T-helper 2 cell (primary cell): ENCODE data around the gene EIF4E3.

ENCODE experiments used
- DNase-seq, 5 experiments: peaks; one replicate each; pipeline versions ENCODE4 v3.0.0 to v3.0.0-alpha.2; 2012 to 2022
- total RNA-seq, 2 donors: gene quantifications; one replicate each; lab custom pipeline; 2026; lab: John Stamatoyannopoulos, UW

Gene EIF4E3
- total RNA-seq = 44.9 to 79.8 reads per million in 2 donors

- peak in 3 of 5 experiments; percentile 30 to 68 (median 32) for DNase-seq
Observed at GRCh38 chr3:71725271-71725991, at the start of gene EIF4E3. TSS of gene EIF4E3 (minus strand) at chr3:71725402. CDS start at chr3:71725367, 35 bp downstream.

GRCh38 chr3:71771884-71772283, 46.7 kb upstream of the EIF4E3 start:
- no peak for DNase-seq

- no peak for DNase-seq
Observed at GRCh38 chr3:71771126-71771525, 45.9 kb upstream of the EIF4E3 start.

GRCh38 chr3:71763426-71763825, 38.2 kb upstream of the EIF4E3 start:
- DNase-seq = no peak

DNA sequence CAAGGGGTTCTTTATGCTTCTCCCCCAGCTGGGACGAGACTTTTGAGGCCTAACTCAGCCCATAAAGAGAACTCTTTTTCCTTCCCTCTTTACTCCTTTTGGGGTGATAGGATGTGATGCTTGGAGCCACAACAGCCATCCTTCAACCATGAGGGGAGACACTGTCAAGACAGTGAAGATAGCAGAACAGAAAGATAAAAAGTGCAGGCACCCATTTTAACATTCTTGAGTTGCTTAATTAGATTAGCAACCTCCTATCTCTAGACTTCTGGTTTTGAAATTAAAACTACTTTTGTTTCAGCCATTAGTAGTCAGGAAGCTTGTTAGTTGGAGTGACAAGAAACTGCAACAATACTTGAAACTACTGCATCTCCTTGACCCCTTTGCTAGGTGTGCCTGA, 34.9 kb upstream of the EIF4E3 start:
- DNase-seq = no peak

- no peak for DNase-seq
Observed at GRCh38 chr3:71759401-71759800, 34.2 kb upstream of the EIF4E3 start.

- no peak for DNase-seq
Observed at GRCh38 chr3:71758091-71758490, 32.9 kb upstream of the EIF4E3 start.

- peak in 1 of 5 experiments; percentile 5 for DNase-seq
Observed at GRCh38 chr3:71754610-71755253, 29.5 kb upstream of the EIF4E3 start.

DNA sequence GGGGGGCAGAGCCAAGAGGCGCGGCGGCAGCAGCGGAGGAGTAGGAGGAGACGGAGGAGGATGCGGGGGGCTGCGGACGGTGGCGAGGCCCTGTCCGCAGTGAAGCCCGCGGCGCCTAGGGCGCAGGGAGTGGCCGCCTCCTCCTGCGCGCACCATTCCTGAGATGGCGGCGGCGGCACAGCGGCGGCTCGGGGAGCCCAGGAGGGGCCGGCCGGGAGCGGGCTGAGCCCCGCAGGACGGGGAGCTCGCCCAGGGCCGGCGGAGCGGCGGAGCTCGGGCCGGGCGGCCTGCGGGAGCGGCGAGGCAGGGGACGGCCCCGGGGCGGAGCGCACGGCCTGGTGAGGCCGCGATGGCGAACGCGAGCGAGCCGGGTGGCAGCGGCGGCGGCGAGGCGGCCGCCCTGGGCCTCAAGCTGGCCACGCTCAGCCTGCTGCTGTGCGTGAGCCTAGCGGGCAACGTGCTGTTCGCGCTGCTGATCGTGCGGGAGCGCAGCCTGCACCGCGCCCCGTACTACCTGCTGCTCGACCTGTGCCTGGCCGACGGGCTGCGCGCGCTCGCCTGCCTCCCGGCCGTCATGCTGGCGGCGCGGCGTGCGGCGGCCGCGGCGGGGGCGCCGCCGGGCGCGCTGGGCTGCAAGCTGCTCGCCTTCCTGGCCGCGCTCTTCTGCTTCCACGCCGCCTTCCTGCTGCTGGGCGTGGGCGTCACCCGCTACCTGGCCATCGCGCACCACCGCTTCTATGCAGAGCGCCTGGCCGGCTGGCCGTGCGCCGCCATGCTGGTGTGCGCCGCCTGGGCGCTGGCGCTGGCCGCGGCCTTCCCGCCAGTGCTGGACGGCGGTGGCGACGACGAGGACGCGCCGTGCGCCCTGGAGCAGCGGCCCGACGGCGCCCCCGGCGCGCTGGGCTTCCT, 28.8 kb upstream of the EIF4E3 start, which contains the start of gene GPR27:
Gene GPR27 (plus strand): TSS at position 155 of the 909 bp plus-strand sequence. CDS start 195 bp downstream, at position 350.
- DNase-seq = peak in 1 of 5 experiments; percentile 64

DNA sequence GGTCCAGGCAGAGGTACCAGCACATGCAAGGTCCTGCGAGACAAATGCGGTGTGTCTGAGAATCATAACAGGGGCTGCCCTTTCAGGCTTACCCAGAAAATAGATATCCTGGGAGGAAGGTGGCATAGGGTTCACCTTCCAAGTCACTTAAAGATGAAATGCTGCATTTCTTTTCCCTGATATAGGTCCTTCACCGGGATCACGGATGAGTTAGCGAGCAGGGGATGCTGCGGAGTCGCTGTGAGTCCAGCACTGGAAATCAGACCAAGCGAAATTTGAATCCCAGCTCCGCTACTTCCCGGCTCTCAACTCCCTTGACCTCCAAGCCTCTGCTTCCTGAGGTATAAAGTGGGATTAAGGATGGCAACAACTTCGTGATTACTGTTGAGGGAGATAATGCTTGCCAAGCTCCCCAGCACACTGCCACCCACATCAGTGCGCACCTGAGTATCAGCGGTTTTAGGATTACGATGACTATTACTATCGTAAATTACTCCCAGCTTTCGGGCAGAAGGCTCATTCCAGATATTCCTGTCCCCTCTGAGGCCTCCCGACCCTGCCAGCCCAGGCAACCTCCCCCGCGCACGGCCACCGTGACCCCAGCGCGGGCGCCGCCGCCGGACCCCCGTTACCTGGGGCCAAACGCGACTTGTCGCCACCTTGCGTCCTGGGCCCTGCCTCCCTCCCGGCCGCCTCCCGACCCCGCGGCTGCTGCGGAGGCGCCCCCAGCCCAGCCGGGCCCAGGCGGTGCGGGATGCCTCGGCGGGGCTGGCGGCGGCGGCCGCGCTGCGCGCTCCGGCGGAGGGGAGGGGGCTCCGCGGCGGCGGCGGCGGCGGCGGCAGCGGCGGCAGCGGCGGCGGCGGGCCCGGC, 27.9 kb upstream of the EIF4E3 start:
- DNase-seq = no peak

DNA sequence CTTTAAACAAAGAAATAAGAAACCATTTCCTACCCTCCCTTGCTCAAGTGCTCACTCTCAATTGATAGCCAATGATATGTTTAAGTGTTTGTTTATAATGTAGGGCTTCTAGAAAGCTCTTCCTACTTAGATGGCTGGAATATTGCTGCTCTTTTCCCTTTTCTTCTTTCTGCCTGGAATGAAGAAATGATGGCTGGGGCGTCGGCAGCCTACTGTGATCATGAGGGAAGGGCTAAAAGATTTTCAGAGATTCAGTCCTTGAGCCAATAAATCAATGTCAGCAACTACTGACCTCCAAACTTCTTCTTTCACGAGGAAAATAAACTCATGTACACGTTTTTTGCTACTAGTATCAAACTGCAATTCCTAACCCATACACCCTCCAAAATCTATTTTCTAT, 26.4 kb upstream of the EIF4E3 start:
- no peak for DNase-seq

DNA sequence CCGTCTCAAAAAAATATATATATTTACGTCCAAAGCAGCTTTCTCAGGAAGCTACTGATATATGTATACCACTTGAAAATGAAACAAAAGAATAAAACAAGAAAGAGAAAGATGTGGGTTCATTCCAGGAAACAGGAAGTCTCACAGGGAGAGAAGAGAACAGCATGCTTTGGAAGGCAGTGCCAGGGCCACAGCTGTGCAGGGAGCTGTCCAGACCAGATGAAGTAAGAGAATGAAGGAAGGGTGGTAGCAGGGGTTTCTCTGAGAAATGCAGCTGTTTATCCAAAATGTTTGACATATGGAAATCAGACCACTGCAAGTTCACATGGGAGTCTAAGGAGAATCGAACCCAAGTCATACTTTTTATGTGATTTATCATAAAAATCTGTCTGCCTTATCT, 19.5 kb upstream of the EIF4E3 start:
- no peak for DNase-seq

GRCh38 chr3:71742621-71743020, 17.4 kb upstream of the EIF4E3 start:
- DNase-seq = no peak

DNA sequence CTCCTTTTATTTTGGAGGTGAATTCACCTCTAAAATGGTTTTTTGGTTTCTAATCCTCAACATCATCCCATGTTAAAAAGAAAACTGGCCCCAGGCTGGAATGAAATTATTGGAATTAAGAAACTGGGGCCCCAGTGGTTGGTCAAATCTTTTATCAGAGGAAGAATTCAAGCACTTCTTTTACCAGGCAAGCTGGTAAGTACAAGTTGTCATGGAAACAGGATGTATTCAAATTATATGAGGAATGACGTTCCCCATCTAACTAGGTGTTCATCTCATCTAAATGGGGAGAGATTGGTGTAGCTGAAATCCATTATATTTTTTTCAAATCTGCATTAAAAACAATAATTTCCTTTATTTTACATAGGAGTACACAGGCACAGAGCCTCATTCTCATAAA, 9.7 kb upstream of the EIF4E3 start:
- DNase-seq = no peak

DNA sequence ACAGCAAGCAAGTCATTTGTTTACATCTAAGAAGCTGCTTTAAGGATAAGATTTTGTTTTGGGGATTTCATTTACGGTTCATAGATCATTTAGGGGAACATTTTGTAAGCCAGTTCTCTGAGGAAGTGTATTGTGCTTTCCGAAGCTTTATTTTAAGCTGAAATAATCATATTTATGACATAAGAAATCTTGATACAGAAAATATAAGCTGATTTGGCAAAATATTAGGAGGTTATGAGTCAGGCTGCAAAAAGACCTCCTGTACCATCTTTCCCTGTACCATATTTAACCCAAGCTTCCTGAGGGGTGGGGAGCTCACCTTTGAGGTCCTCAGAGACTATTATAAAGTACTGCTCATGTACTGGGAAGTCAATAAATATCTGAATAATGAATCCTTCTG, 8.1 kb upstream of the EIF4E3 start:
- DNase-seq = no peak

- no peak for DNase-seq
Observed at GRCh38 chr3:71732637-71733036, 7.4 kb upstream of the EIF4E3 start.

DNA sequence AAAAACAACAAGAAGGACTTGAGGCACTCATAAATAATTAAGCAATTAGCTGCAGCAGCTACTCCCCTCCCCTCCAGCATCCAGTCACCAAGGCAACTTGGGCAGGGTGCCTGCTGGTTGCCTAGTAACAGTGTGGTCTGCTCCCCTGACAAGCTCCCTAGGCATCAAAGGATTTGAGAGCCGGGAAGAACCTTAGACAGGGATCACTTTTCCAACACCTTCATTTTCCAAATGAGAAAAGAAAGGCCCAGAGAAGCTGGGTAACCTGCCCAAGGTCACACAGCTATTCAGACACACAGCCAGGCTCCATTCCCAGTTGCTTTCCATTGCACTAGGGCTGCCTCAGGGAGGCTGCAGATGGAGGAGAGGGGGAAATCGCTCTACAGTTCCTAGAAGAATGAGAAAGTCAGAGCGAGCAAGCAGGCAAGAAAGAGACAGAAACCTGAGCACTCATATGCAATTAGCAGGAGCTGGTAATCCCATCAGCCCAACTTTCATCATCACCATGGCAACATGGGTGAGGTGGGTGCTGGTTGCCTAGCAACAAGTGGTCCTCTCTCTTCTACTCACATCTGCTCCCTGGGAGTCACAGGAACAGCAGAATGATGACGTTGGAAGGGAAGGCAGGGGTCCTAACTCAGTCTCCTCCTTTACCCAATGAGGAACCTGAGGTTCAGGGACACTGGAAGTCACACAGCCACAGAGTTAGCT, 3.6 kb upstream of the EIF4E3 start:
- DNase-seq = peak in 2 of 5 experiments; percentile 13 to 42

DNA sequence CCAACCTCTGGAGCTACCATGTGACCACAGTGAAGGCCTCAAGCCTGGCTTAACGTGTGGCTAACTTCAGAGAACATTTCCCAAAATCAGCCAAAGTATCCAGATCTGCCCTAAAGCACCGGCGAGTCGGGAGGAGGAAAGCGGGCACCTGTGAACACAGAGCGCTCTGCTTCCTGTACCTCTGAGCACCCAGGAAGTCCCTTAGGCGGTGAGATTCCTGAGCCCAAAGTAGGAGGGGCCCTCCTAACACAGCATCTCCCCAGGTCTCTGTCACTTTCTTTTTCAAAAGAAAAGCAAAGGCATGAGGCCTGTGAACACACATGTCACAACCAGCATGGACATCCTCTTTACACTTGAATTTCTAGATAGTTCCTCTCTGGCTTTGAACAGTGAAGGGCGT, 944 bp upstream of the EIF4E3 start:
- peak in 3 of 5 experiments; percentile 45 to 67 (median 61) for DNase-seq

- DNase-seq = peak in 2 of 5 experiments; percentile 19 to 53
Observed at GRCh38 chr3:71724584-71725270, 475 bp downstream of the EIF4E3 start.

GRCh38 chr3:71724171-71724453, 1.1 kb downstream of the EIF4E3 start:
- no peak for DNase-seq
